Liver (tissue), 9 donors: ENCODE measurements around the gene CLIP1. TPM values are rescaled to one million over a fixed set of nuclear protein-coding genes. Genes with fewer than 3 reads are reported as not detected.
A peak's percentile ranks its signal among the peaks of the same experiment; 100 is the strongest.
"Not testable (repeated sequence)": the region's sequence is repeated elsewhere in the genome, so short reads cannot be mapped to it uniquely, and the experiment has no call there.

Experiments
- DNase-seq: peaks from one replicate; pipeline ENCODE4 v3.0.0-alpha.2; 2017; ENCODE audit warnings: low spot score
- H3K27ac ChIP-seq, 2 donors: one replicate each; pipeline ENCODE4 v1.7.0; 2013; ENCODE audit warnings: inconsistent platforms in 2 of 2, low read length in 2 of 2, control low read depth in 1 of 2, low read depth in 1 of 2, mild to moderate bottlenecking in 1 of 2
- H3K27me3 ChIP-seq, 4 donors: one replicate each; pipeline versions ENCODE4 v1.6.1 to v1.7.0; 2013; ENCODE audit warnings: low read length in 3 of 4, inconsistent platforms in 1 of 4, mild to moderate bottlenecking in 1 of 4, moderate library complexity in 1 of 4; ENCODE audit not compliant: control insufficient read depth in 4 of 4, insufficient read depth in 4 of 4
- H3K36me3 ChIP-seq, 4 donors: one replicate each; pipeline versions ENCODE4 v1.6.1 to v1.7.0; 2013; ENCODE audit warnings: low read length in 3 of 4, mild to moderate bottlenecking in 3 of 4, low read depth in 1 of 4, moderate library complexity in 1 of 4; ENCODE audit not compliant: control insufficient read depth in 4 of 4, insufficient read depth in 3 of 4
- H3K4me1 ChIP-seq, 4 donors: one replicate each; pipeline versions ENCODE4 v1.6.1 to v1.7.0; 2013; ENCODE audit warnings: low read length in 3 of 4, mild to moderate bottlenecking in 3 of 4, moderate library complexity in 1 of 4; ENCODE audit not compliant: control insufficient read depth in 4 of 4, insufficient read depth in 4 of 4
- H3K4me3 ChIP-seq, 3 donors: one replicate each; pipeline versions ENCODE4 v1.6.1 to v1.7.0; 2013; ENCODE audit warnings: low read length in 3 of 3, control low read depth in 1 of 3, low read depth in 1 of 3, mild to moderate bottlenecking in 1 of 3
- H3K9ac ChIP-seq, 2 donors: one replicate each; pipeline ENCODE4 v1.7.0; 2013; ENCODE audit warnings: low read length in 2 of 2, mild to moderate bottlenecking in 2 of 2, moderate library complexity in 2 of 2, control low read depth in 1 of 2, low read depth in 1 of 2
- H3K9me3 ChIP-seq, 4 donors: one replicate each; pipeline versions ENCODE4 v1.6.1 to v1.7.0; 2013; ENCODE audit warnings: low read length in 3 of 4; ENCODE audit not compliant: control insufficient read depth in 4 of 4
- CTCF ChIP-seq: fragments of 150-350 bp; IDR thresholded peaks from 2 replicates; pipeline ENCODE4 v1.5.1; 2017; ENCODE audit warnings: improper control_type of control experiment, low read depth, low read length; ENCODE audit not compliant: missing input control
- EGR1 ChIP-seq, 2 donors: IDR thresholded peaks; 2 replicates each; pipeline ENCODE4 v1.6.1; 2016 to 2018; ENCODE audit warnings: antibody characterized with exemption in 2 of 2, low read depth in 2 of 2
- FOXA1 ChIP-seq: IDR thresholded peaks from 2 replicates; pipeline ENCODE4 v1.6.1; 2016; ENCODE audit warnings: antibody characterized with exemption
- FOXA2 ChIP-seq: IDR thresholded peaks from 2 replicates; pipeline ENCODE4 v1.6.1; 2016; ENCODE audit warnings: antibody characterized with exemption
- GABPA ChIP-seq, 2 donors: IDR thresholded peaks in 1 of 2; conservative IDR thresholded peaks in 1 of 2; 2 replicates each; pipeline ENCODE4 v1.6.1; 2016; ENCODE audit warnings: antibody characterized with exemption in 2 of 2, mild to moderate bottlenecking in 1 of 2, moderate library complexity in 1 of 2
- HNF4A ChIP-seq, 2 donors: conservative IDR thresholded peaks; 2 replicates each; pipeline ENCODE4 v1.6.1; 2016; ENCODE audit warnings: antibody characterized with exemption in 2 of 2, mild to moderate bottlenecking in 2 of 2
- HNF4G ChIP-seq: IDR thresholded peaks from 2 replicates; pipeline ENCODE4 v1.6.1; 2016; ENCODE audit warnings: antibody characterized with exemption
- JUND ChIP-seq, 2 donors: IDR thresholded peaks; 2 replicates each; pipeline ENCODE4 v1.6.1; 2016; ENCODE audit warnings: antibody characterized with exemption in 2 of 2
- MAX ChIP-seq: IDR thresholded peaks from 2 replicates; pipeline ENCODE4 v1.6.1; 2016; ENCODE audit warnings: antibody characterized with exemption
- RAD21 ChIP-seq, 2 donors: IDR thresholded peaks; 2 replicates each; pipeline ENCODE4 v1.6.1; 2016; ENCODE audit warnings: antibody characterized with exemption in 2 of 2, mild to moderate bottlenecking in 2 of 2
- RXRA ChIP-seq, 2 donors: IDR thresholded peaks; 2 replicates each; pipeline ENCODE4 v1.6.1; 2017 to 2018; ENCODE audit warnings: antibody characterized with exemption in 2 of 2, mild to moderate bottlenecking in 1 of 2
- SP1 ChIP-seq: IDR thresholded peaks from 2 replicates; pipeline ENCODE4 v1.6.1; 2018; ENCODE audit warnings: antibody characterized with exemption, mild to moderate bottlenecking
- TAF1 ChIP-seq: conservative IDR thresholded peaks from 2 replicates; pipeline ENCODE4 v1.6.1; 2016; ENCODE audit warnings: antibody characterized with exemption, mild to moderate bottlenecking
- YY1 ChIP-seq: IDR thresholded peaks from 2 replicates; pipeline ENCODE4 v1.6.1; 2016; ENCODE audit warnings: antibody characterized with exemption, mild to moderate bottlenecking
- ZBTB33 ChIP-seq: IDR thresholded peaks from 2 replicates; pipeline ENCODE4 v1.6.1; 2016; ENCODE audit warnings: antibody characterized with exemption
- WGBS: extraction: QIAGEN DNeasy Blood & Tissue Kit; methylation state at CpG from one replicate; pipeline ENCODE4 v1.1.7; 2013; 5-methylcytosine and 5-hydroxymethylcytosine counted together
- polyA plus RNA-seq, 2 donors: library from polyadenylated mRNA; stranded (reverse) in 1 of 2; unstranded in 1 of 2; fragments of 200-250 nt in 1 of 2; fragments of >200 nt in 1 of 2; fragmentation: Nextera tagmentation in 1 of 2; extraction: Ambion mirVana in 1 of 2; gene quantifications; one replicate each; pipeline versions ENCODE4 v1.2.1 to v1.2.3, GENCODE V29; 2013 to 2015
- total RNA-seq, 2 donors: library from RNA; depleted of rRNA; stranded (reverse); fragments of >200 nt; gene quantifications; one replicate each; pipeline ENCODE4 v1.2.3, GENCODE V29; 2014
- TF ChIP-seq, protein P1 (sequence below): IDR thresholded peaks from 2 replicates; pipeline ENCODE4 v1.6.1; 2016; ENCODE audit warnings: antibody characterized with exemption
- donor health status: healthy.
- donor health status: healthy.
- donor health status: healthy.
- donor health status: healthy.
- donor health status: healthy.

CLIP1 gene
- total and polyA plus RNA-seq, 4 donors, result 13.0 to 41.9 (median 26.0) TPM

DNA sequence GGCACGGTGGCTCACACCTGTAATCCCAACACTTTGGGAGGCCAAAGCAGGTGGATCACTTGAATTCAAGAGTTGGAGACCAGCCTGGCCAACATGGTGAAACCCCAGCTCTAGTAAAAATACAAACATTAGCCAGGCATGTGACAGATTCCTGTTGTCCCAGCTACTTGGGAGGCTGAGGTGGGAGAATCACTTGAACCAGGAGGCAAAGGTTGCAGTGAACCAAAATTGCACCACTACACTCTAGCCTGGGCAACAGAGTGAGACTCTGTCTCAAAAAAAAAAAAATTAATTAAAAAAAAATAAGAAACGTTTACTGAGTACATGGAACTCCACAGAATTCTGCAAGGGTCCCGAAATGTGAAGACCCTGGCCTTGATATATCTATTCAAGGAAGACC, 3.4 kb downstream of the CLIP1 start:
- not testable (repeated sequence) for H3K27me3 ChIP-seq, H3K9me3 ChIP-seq, H3K36me3 ChIP-seq, DNase-seq, H3K4me3 ChIP-seq, H3K9ac ChIP-seq
- Histone ChIP-seq H3K27ac (peak overlapping the region; percentile 41 to 47), H3K4me1 (peaks cover 3 to 34% (median 24%) of the 10 kb centered on the region in 4 donors)
- 78% methylated on average over 3 of the region's 3 CpGs for WGBS
- TF ChIP-seq SP1, result peak; percentile 14
- TF ChIP-seq RXRA (IDR thresholded peaks at IDR 0.05), result peak; percentile 14 to 24
- TF ChIP-seq HNF4A (conservative IDR thresholded peaks at IDR 0.05), result peak; percentile 68 to 80

- H3K27ac ChIP-seq, H3K27me3 ChIP-seq, H3K9me3 ChIP-seq, H3K9ac ChIP-seq, H3K36me3 ChIP-seq, H3K4me3 ChIP-seq, DNase-seq: not testable (repeated sequence)
- 91% methylated on average over 7 of the region's 7 CpGs for WGBS
- H3K4me1 ChIP-seq, result peaks cover 4 to 28% (median 26%) of the 10 kb centered on the region in 4 donors
Observed at GRCh38 chr12:122415665-122416064, 6.8 kb downstream of the CLIP1 start.

GRCh38 chr12:122413516-122414404, 8.7 kb downstream of the CLIP1 start:
- Histone ChIP-seq H3K27me3 (no peaks in the 10 kb centered on the region), H3K27ac (peak overlapping the region; percentile 7 to 28), H3K4me1 (peaks cover 4 to 20% (median 16%) of the 10 kb centered on the region in 4 donors), H3K4me3 (no peak overlapping the region), H3K9me3 (no peaks in the 10 kb centered on the region), H3K9ac (no peak overlapping the region), H3K36me3 (no peaks in the 10 kb centered on the region)
- 85% methylated on average over 5 of the region's 5 CpGs for WGBS
- DNase-seq, result no peak
- TF ChIP-seq YY1 (no peak), TAF1 (no peak), JUND (IDR thresholded peaks at IDR 0.05) (no peak), RXRA (IDR thresholded peaks at IDR 0.05) (no peak), CTCF (no peak), ZBTB33 (no peak), FOXA1 (no peak), MAX (no peak), FOXA2 (no peak), HNF4G (no peak), HNF4A (conservative IDR thresholded peaks at IDR 0.05) (no peak), RAD21 (IDR thresholded peaks at IDR 0.05) (no peak), GABPA (IDR thresholded peaks at IDR 0.05 in 1 of 2, conservative IDR thresholded peaks at IDR 0.05 in 1 of 2) (no peak), EGR1 (IDR thresholded peaks at IDR 0.05; ENCODE audit: low read depth in 2 of 2) (no peak)
- TF ChIP-seq, protein P1, sequence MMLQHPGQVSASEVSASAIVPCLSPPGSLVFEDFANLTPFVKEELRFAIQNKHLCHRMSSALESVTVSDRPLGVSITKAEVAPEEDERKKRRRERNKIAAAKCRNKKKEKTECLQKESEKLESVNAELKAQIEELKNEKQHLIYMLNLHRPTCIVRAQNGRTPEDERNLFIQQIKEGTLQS, result no peak
